Upper lobe of right lung (tissue), 1 donor: ENCODE data around the gene GAS2L2. TPM values are rescaled to one million over a fixed set of nuclear protein-coding genes. Genes with fewer than 3 reads are reported as not detected.

Experiments
- ATAC-seq: fragments of 200-7000 bp; cut with Tn5 transposase; one replicate; pipeline ENCODE4 v1.9.1; 2020; ENCODE audit warnings: mild to moderate bottlenecking, moderate library complexity
- DNase-seq: peaks from one replicate; pipeline ENCODE4 v3.0.0-alpha.2; 2020
- H3K27ac ChIP-seq: fragments of 200-600 bp; one replicate; pipeline ENCODE4 v1.8.0; 2022
- H3K27me3 ChIP-seq: fragments of 200-600 bp; one replicate; pipeline ENCODE4 v1.8.0; 2022; ENCODE audit warnings: mild to moderate bottlenecking
- H3K36me3 ChIP-seq: fragments of 200-600 bp; one replicate; pipeline ENCODE4 v1.8.0; 2022
- H3K4me1 ChIP-seq: fragments of 200-600 bp; one replicate; pipeline ENCODE4 v1.8.0; 2022
- H3K4me3 ChIP-seq: fragments of 200-600 bp; one replicate; pipeline ENCODE4 v1.8.0; 2022; ENCODE audit warnings: mild to moderate bottlenecking
- H3K9me3 ChIP-seq: fragments of 200-600 bp; one replicate; pipeline ENCODE4 v1.8.0; 2022
- intact Hi-C: fragments of 100-400 bp; cut with DNase I; formaldehyde crosslinking; loops from one replicate; pipeline ENCODE4 v1.11.0; 2022
- long read RNA-seq: library from polyadenylated mRNA; unstranded; transcript quantifications from one replicate; pipeline ENCODE4 v2.0.0, GENCODE V29; 2021
- total RNA-seq: library from RNA; stranded (reverse); fragmentation: NEBNext Ultra II Directional; extraction: Animal tissue kit (Norgen Biotek cat#: 25700); gene quantifications from one replicate; pipeline ENCODE4 v1.2.1, GENCODE V29; 2021
- TF ChIP-seq, protein P1 (sequence below): fragments of 200-600 bp; IDR thresholded peaks from one replicate; pipeline ENCODE4 v1.8.0; 2022; ENCODE audit warnings: antibody characterized with exemption
- donor health status: DM: no; HTN: yes; CAD: no; lungs with severe emphysema.

Gene GAS2L2
- total RNA-seq = not detected
- long read RNA-seq = 0 reads

DNA sequence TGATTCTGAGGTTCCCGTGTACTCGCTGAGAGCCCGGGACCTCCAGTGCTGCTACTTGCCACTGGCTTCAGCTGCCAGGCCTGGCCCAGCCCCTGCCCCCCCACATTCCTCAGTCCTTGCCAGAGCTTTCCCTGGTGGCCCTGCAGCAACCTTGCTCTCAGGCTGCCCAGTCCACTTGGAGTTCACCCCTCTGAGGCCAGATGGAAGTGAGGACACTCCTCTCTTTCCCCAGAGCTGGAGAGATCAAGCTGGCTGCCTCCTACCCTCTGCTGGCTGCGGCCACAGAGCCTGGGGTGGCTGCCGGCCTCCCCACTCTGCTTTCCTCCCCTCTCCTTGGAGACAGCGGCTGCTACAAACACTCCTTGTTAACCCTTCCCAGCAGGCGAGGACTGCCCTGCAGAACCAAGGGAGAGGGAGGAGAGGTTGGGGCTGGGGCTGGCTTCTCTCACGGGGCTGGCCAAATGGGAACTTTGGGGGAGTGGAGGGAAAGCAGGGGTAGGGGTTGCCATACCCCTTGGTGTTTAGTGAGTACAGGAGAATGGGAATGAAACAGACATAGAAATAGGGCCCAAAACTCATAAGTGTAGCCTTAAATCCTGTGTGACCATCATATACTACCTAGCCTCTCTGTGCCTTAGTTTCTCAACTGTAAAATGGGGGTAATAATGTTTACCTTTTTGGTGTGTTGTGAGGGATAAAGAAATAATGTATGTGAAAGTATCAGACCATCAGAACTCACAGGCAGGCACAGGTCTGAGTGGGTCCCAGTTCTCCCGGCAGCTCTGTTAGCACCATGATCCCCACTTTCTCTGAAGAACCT is at the start of gene GAS2L2:
Gene GAS2L2 (minus strand): TSS at position 295 of the 820 bp plus-strand sequence. CDS start 389 bp downstream, outside the sequence.
- Histone ChIP-seq H3K36me3 (no peaks in the 10 kb centered on the region), H3K4me3 (no peak within 1 kb of the TSS), H3K27me3 (peaks cover 30% of the 10 kb centered on the region), H3K4me1 (peaks cover 9% of the 10 kb centered on the region), H3K9me3 (no peaks in the 10 kb centered on the region), H3K27ac (no peak within 1 kb of the TSS)
- intact Hi-C loops = no loop called here
- ATAC-seq (peak; percentile 40), DNase-seq (no peak)
- TF ChIP-seq, protein P1, sequence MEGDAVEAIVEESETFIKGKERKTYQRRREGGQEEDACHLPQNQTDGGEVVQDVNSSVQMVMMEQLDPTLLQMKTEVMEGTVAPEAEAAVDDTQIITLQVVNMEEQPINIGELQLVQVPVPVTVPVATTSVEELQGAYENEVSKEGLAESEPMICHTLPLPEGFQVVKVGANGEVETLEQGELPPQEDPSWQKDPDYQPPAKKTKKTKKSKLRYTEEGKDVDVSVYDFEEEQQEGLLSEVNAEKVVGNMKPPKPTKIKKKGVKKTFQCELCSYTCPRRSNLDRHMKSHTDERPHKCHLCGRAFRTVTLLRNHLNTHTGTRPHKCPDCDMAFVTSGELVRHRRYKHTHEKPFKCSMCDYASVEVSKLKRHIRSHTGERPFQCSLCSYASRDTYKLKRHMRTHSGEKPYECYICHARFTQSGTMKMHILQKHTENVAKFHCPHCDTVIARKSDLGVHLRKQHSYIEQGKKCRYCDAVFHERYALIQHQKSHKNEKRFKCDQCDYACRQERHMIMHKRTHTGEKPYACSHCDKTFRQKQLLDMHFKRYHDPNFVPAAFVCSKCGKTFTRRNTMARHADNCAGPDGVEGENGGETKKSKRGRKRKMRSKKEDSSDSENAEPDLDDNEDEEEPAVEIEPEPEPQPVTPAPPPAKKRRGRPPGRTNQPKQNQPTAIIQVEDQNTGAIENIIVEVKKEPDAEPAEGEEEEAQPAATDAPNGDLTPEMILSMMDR = no peak

DNA sequence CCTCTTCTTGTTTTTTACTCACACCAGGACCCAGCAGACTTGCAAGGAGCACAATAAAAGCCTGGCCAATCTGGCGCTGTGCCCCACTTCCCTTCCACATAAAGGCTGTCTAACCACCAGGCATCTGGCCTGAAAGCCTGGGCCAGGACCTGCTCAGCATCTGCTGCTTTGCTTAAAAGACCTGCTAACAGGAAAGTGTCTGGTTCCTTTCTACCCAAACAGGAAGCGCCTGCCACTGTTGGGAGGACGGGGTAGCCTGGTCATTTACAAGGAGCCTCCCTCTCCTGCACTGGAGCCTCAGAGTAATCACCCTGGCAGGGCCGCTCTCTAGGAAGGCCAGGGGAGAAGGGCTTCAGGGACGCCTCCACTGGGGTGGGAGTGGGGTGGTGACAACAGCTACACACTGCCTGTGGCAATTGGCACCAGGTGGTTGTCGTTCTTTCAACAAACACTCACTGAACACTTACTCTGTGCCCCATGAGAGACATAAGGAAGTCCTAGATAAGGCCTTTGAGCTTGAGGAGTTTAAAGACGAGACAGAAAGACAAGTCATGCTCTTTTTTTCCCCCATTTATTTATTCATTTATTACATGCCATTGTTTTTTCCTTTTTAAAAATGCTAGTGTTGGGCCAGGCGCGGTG is 48.7 kb upstream of the GAS2L2 start:
- DNase-seq (peak; percentile 75), ATAC-seq (peak; percentile 48)
- Histone ChIP-seq H3K27me3 (peaks cover 5% of the 10 kb centered on the region), H3K27ac (peak overlapping the region; percentile 67), H3K9me3 (no peaks in the 10 kb centered on the region), H3K4me3 (no peak overlapping the region), H3K36me3 (no peaks in the 10 kb centered on the region), H3K4me1 (peaks cover 45% of the 10 kb centered on the region)
- intact Hi-C loops = no loop called here
- TF ChIP-seq, protein P1 = no peak

DNA sequence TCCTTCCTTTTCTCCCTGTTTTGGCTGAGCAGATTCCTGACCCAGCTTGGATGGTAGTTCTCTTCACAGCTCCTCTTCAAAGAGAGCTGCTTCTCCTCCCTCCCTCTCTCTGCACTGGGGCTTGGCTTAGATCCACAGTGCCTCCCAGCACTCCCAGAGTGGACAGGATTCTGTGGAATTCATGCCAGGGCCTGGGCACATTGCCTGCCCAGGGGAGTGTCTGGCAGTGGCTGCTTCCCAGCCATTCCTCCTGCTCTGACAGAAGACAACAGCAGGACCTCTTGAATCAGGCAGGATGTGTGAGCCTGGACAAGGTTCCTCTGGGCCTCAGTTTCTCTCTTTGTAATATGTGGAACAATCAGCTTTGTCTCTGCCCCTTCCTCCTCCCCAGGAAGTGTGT is 46.9 kb upstream of the GAS2L2 start:
- no peaks in the 10 kb centered on the region for H3K36me3 ChIP-seq
- intact Hi-C loops = no loop called here
- H3K27me3 ChIP-seq = peaks cover 6% of the 10 kb centered on the region
- TF ChIP-seq, protein P1 = no peak
- DNase-seq (peak; percentile 88), ATAC-seq (peak; percentile 65)
- H3K27ac ChIP-seq = peak overlapping the region; percentile 17
- no peak overlapping the region for H3K4me3 ChIP-seq
- peaks cover 53% of the 10 kb centered on the region for H3K4me1 ChIP-seq
- no peaks in the 10 kb centered on the region for H3K9me3 ChIP-seq

DNA sequence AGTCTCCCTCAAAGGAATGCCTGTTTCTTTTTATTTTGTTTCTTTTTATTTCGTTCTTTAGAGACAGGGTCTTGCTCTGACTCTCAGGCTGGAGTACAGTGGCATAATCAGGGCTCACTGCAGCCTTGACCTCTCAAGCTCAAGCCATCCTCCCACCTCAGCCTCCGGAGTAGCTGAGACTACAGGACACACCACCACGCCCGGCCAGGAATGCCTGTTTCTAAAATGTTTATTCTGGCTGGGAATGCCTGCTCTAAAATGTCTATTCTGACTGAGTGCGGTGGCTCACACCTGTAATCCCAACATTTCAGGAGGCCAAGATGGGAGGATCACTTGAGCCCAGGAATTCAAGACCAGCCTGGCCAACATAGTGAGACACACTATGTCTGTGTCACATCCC is 44.9 kb upstream of the GAS2L2 start:
- TF ChIP-seq, protein P1 = no peak
- no peak for DNase-seq
- Histone ChIP-seq H3K36me3 (no peaks in the 10 kb centered on the region), H3K9me3 (no peaks in the 10 kb centered on the region), H3K27ac (no peak overlapping the region), H3K4me3 (no peak overlapping the region), H3K4me1 (peaks cover 48% of the 10 kb centered on the region), H3K27me3 (peaks cover 11% of the 10 kb centered on the region)
- ATAC-seq = no peak
- intact Hi-C loops = no loop called here

GRCh38 chr17:35797370-35797769 is 44.3 kb upstream of the GAS2L2 start:
- Histone ChIP-seq H3K27ac (no peak overlapping the region), H3K4me1 (peaks cover 44% of the 10 kb centered on the region), H3K9me3 (no peaks in the 10 kb centered on the region), H3K4me3 (no peak overlapping the region), H3K27me3 (peaks cover 11% of the 10 kb centered on the region), H3K36me3 (no peaks in the 10 kb centered on the region)
- TF ChIP-seq, protein P1 = no peak
- no peak for ATAC-seq
- intact Hi-C loops = no loop called here
- DNase-seq = no peak
